Kidney (tissue), 14 donors: ENCODE results near the gene ZFP92. TPM values are rescaled to one million over a fixed set of nuclear protein-coding genes. Genes with fewer than 3 reads are reported as not detected.

ENCODE experiments used
- DNase-seq, 5 donors: peaks; one replicate each; pipeline ENCODE4 v3.0.0-alpha.2; 2013 to 2020
- FAIRE-seq: peaks from 2 replicates; lab custom pipeline; 2012; peaks lifted over from hg19 to GRCh38; lab: Jason Lieb, UNC
- H3K27ac ChIP-seq, 2 donors: one replicate each; pipeline ENCODE4 v1.7.0; 2013; ENCODE audit warnings: low read depth in 2 of 2, low read length in 2 of 2, inconsistent platforms in 1 of 2
- H3K27me3 ChIP-seq: one replicate; pipeline ENCODE4 v1.7.1; 2013; ENCODE audit warnings: low read length, inconsistent platforms; ENCODE audit not compliant: control insufficient read depth, insufficient read depth
- H3K36me3 ChIP-seq, 3 donors: one replicate each; pipeline versions ENCODE4 v1.7.0 to v1.7.1; 2013; ENCODE audit warnings: low read length in 3 of 3, control low read depth in 1 of 3, inconsistent platforms in 1 of 3; ENCODE audit not compliant: insufficient read depth in 3 of 3, control insufficient read depth in 2 of 3
- H3K4me1 ChIP-seq, 3 donors: one replicate each; pipeline versions ENCODE4 v1.7.0 to v1.7.1; 2013; ENCODE audit warnings: low read length in 3 of 3, inconsistent platforms in 1 of 3, low read depth in 1 of 3; ENCODE audit not compliant: control insufficient read depth in 2 of 3, insufficient read depth in 2 of 3
- H3K4me3 ChIP-seq, 3 donors: one replicate each; pipeline versions ENCODE4 v1.7.0 to v1.8.1; 2013; ENCODE audit warnings: low read length in 3 of 3, control low read depth in 1 of 3, inconsistent platforms in 1 of 3
- H3K9ac ChIP-seq, 3 donors: one replicate each; pipeline versions ENCODE4 v1.7.0 to v1.7.1; 2013; ENCODE audit warnings: low read length in 3 of 3, control low read depth in 1 of 3, inconsistent platforms in 1 of 3
- H3K9me3 ChIP-seq, 3 donors: one replicate each; pipeline versions ENCODE4 v1.7.0 to v1.7.1; 2013; ENCODE audit warnings: low read length in 3 of 3, control low read depth in 1 of 3, inconsistent platforms in 1 of 3; ENCODE audit not compliant: control insufficient read depth in 2 of 3, insufficient read depth in 1 of 3
- CTCF ChIP-seq: IDR thresholded peaks from 3 replicates; pipeline ENCODE4 v1.5.1; 2012; ENCODE audit warnings: mild to moderate bottlenecking, moderate library complexity, borderline replicate concordance; ENCODE audit not compliant: insufficient read depth; ENCODE audit errors: extremely low read depth
- intact Hi-C: fragments of 100-400 bp; cut with DNase I; formaldehyde crosslinking; loops from one replicate; pipeline ENCODE4 v1.11.1; 2022
- polyA plus RNA-seq: library from polyadenylated mRNA; stranded (reverse); fragments of 350-450 nt; fragmentation: Illumina TruSeq; extraction: RNeasy Lipid Tissue Mini Kit (QIAGEN cat#74804); gene quantifications from one replicate; pipeline ENCODE4 v1.2.3, GENCODE V29; 2014; ENCODE audit warnings: low read depth, low replicate concordance; ENCODE audit not compliant: insufficient read depth
- total RNA-seq: library from RNA; stranded (reverse); fragmentation: NEBNext Ultra II Directional; extraction: Animal tissue kit (Norgen Biotek cat#: 25700); gene quantifications from one replicate; pipeline ENCODE4 v1.2.1, GENCODE V29; 2021
- donor health status: control.
- donor health status: control.
- donor health status: control.
- donor health status: control.
- donor health status: control.
- donor health status: DM: yes; HTN: yes; CAD: no.
- donor health status: Normal renal cell carcinoma (clear cell type).

ZFP92 gene
- total and polyA plus RNA-seq, 2 donors from 2014 or later: 0.47 to 0.91 TPM

GRCh38 chrX:153377727-153378126 lies 33.5 kb upstream of the ZFP92 start:
- DNase-seq (no peak), FAIRE-seq (no peak)
- peaks cover 0 to 4% (median 0%) of the 10 kb centered on the region in 3 donors for H3K9me3 ChIP-seq
- H3K27me3 ChIP-seq: no peaks in the 10 kb centered on the region
- H3K4me1 ChIP-seq: peaks cover 0 to 7% (median 0%) of the 10 kb centered on the region in 3 donors
- TF ChIP-seq CTCF: no peak
- no peak overlapping the region for H3K4me3 ChIP-seq
- no peaks in the 10 kb centered on the region for H3K36me3 ChIP-seq
- intact Hi-C loops: no loop called here
- no peak overlapping the region for H3K27ac ChIP-seq
- H3K9ac ChIP-seq: no peak overlapping the region

GRCh38 chrX:153378607-153379006 lies 32.7 kb upstream of the ZFP92 start:
- no peaks in the 10 kb centered on the region for H3K27me3 ChIP-seq
- intact Hi-C loops: no loop called here
- H3K9ac ChIP-seq: no peak overlapping the region
- no peak for TF ChIP-seq CTCF
- H3K36me3 ChIP-seq: no peaks in the 10 kb centered on the region
- H3K9me3 ChIP-seq: peaks cover 0 to 8% (median 0%) of the 10 kb centered on the region in 3 donors
- DNase-seq (no peak), FAIRE-seq (no peak)
- peaks cover 0 to 7% (median 0%) of the 10 kb centered on the region in 3 donors for H3K4me1 ChIP-seq
- H3K27ac ChIP-seq: no peak overlapping the region
- no peak overlapping the region for H3K4me3 ChIP-seq

GRCh38 chrX:153379508-153379907 lies 31.8 kb upstream of the ZFP92 start:
- no peak for TF ChIP-seq CTCF
- Histone ChIP-seq H3K27me3 (no peaks in the 10 kb centered on the region), H3K27ac (no peak overlapping the region), H3K4me3 (no peak overlapping the region), H3K4me1 (peaks cover 0 to 7% (median 0%) of the 10 kb centered on the region in 3 donors), H3K9me3 (peaks cover 0 to 8% (median 0%) of the 10 kb centered on the region in 3 donors), H3K36me3 (no peaks in the 10 kb centered on the region), H3K9ac (no peak overlapping the region)
- no peak for FAIRE-seq
- intact Hi-C loops: no loop called here
- DNase-seq: peak in 1 of 5 donors; percentile 70

GRCh38 chrX:153379971-153380581 lies 31.2 kb upstream of the ZFP92 start:
- no peak overlapping the region for H3K4me3 ChIP-seq
- no peaks in the 10 kb centered on the region for H3K36me3 ChIP-seq
- intact Hi-C loops: no loop called here
- H3K27ac ChIP-seq: no peak overlapping the region
- no peak overlapping the region for H3K9ac ChIP-seq
- DNase-seq (no peak), FAIRE-seq (no peak)
- H3K4me1 ChIP-seq: peaks cover 0 to 7% (median 0%) of the 10 kb centered on the region in 3 donors
- H3K9me3 ChIP-seq: peaks cover 0 to 8% (median 0%) of the 10 kb centered on the region in 3 donors
- TF ChIP-seq CTCF: no peak
- no peaks in the 10 kb centered on the region for H3K27me3 ChIP-seq
